Kidney capillary endothelial cell (primary cell): ENCODE results near the gene CALD1.

Experiments
- DNase-seq: peaks from one replicate; pipeline ENCODE4 v3.0.0-alpha.2; 2018; ENCODE audit warnings: low spot score

Gene CALD1, protein sequence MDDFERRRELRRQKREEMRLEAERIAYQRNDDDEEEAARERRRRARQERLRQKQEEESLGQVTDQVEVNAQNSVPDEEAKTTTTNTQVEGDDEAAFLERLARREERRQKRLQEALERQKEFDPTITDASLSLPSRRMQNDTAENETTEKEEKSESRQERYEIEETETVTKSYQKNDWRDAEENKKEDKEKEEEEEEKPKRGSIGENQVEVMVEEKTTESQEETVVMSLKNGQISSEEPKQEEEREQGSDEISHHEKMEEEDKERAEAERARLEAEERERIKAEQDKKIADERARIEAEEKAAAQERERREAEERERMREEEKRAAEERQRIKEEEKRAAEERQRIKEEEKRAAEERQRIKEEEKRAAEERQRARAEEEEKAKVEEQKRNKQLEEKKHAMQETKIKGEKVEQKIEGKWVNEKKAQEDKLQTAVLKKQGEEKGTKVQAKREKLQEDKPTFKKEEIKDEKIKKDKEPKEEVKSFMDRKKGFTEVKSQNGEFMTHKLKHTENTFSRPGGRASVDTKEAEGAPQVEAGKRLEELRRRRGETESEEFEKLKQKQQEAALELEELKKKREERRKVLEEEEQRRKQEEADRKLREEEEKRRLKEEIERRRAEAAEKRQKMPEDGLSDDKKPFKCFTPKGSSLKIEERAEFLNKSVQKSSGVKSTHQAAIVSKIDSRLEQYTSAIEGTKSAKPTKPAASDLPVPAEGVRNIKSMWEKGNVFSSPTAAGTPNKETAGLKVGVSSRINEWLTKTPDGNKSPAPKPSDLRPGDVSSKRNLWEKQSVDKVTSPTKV

DNA sequence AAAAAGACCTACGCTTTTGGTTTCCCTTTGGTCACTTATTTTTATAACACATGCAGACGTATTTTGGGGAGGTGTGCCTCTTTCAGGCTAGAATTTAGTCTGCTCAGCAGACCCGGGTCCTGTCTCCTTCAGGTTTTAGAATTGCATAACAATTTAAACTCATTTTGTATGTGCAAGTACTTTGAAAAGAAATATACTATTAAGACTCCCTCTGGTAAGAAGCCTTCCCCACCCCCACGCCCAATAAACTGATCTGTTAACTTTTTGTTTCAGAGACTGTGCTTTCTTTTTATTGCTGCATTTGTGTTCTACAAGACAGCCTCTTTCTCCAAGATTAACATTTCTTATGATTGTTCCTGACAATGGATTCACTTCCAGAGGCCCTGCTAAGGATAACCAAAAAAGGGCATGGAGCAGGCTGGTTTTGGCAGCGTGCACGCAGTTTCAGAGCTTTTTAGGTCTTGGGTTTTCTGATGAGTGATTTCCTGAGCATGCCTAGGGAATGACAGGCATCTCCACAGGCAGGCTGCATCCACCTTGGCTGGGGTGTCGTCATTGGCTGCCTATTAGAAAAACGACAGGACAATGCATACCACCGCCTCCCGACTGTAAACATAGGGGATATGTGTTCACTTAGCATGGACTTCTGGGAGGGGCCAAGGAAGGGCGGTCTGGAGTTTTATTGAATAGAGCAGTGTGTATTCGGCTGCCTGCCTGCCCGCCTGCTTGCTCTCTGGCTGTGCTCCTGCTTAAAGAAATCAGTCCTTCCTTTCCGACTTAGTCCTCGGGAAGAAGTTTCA is at the start of gene CALD1:
CALD1 (plus strand) TSS at position 694 of the 800 bp plus-strand sequence. CDS start 88,100 bp downstream, outside the sequence.
- DNase-seq: peak; percentile 99

GRCh38 chr7:134729895-134730294 is 49.5 kb upstream of the CALD1 start:
- no peak for DNase-seq

DNA sequence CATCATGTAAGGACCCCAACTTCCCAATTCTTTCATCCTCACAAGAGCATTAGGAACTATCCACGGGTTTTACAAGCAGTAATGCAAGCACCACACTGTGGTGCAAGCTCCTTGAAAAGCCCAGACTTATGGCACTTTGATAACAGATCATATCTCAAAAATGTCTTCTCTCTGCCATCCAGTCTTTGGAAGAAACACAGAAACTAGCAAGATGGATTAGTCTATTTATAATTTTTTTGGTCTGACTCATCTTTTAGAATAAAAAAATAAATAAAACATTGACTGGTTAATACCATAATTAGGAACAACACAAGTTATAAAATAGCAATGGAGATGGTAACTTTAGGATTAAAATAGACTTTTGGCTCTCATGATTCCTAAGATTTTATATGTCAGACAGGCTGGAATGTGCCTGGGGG is 49.0 kb upstream of the CALD1 start:
- no peak for DNase-seq

DNA sequence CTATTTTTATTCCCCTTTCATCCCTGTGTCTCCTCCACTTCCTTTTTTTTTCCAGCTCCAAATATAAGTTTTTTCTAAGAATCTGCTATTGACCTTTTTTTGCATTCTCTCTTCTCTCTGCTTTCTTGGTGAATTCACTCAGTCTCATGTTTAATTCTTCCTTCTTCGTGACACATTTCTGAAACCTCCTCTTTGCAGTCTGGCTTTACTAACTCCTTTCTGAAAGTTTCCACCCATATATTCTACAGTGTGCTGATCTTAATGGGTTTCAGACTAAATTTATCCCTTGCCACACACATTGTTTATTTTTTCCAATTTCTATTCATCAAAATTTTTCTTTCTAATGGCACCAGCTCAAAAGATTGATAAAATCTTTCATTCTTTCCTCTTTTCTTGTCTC is 47.8 kb upstream of the CALD1 start:
- no peak for DNase-seq

DNA sequence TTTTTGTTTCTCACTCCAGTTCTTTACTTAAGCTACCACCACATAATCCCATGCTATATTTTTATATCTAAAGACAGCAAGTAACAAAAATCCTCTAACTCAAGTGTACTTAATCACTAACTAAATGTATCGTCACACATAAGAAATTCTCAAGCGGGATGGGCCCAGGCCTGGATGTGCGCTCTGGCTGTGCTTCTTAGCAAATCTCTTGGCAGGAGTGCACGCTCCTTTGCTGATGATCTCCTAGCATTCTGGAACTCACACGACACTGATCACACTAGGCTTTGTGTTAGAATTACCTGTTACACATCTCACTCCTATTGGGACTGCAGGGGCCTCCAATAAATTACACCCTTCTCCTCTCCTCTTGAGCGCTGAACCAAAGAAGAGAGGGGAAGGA is 46.7 kb upstream of the CALD1 start:
- no peak for DNase-seq

GRCh38 chr7:134736381-134736780 is 43.1 kb upstream of the CALD1 start:
- no peak for DNase-seq

DNA sequence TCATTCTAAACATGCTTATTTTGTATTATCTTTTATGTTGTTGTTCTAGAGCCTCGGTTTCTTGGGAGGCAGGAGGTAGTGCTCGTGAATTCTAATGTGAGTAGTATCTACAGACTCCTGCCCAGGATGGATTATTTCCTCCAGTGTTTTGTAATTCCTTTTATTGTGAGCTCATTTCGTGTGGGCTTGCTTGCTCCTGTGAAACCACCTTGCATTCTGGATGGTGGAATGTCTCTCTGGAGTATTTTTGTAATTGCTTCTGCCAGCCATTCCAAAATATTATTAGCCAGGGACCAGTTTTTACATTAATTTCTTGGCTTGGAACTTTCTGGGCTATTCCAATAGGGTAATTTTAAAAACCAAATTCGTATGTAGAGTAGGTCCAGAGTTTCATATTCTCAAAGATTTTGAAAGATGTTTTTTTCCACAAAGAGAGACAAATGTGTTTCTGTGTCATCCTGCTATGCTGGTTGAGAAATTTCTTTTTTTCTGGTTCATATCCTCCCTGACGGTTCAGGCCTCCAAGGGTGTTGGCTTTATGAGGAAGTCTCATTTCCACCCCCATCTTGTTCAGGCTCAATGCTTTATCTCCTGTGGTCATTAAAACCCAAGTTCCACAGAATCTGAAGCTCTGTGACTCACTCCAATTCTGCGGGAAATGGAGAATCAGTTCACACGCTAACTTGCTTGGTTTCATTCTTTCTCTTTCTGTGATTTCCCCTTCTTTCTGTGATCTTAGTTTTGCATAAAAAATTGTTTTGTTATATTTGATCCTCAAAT is 41.7 kb upstream of the CALD1 start:
- no peak for DNase-seq

- DNase-seq: no peak
These were observed 40.1 kb upstream of the CALD1 start for GRCh38 chr7:134739362-134739761.

GRCh38 chr7:134740376-134740775 is 39.1 kb upstream of the CALD1 start:
- DNase-seq: no peak

GRCh38 chr7:134741907-134742635 is 37.4 kb upstream of the CALD1 start:
- DNase-seq: peak; percentile 52

GRCh38 chr7:134742688-134743350 is 36.6 kb upstream of the CALD1 start:
- no peak for DNase-seq

DNA sequence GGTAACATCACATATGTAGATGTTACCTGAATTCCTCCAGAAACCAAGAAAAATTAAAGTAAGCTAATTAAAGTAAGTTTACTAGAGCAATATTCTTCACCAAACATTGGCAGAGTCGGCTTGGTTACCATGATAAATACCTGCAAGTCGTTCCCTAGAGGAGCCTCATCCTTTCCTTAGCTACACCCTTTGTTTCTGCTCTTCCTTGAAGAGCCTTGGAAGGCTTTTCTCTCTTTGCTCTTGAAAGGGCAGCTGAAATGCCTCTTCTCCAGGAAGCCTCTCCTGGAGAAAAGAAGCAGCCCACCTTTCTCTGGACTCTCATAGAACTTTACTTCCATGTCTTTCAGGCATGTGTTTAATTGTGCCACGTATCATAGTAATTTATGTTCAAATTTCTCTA is 34.9 kb upstream of the CALD1 start:
- no peak for DNase-seq

DNA sequence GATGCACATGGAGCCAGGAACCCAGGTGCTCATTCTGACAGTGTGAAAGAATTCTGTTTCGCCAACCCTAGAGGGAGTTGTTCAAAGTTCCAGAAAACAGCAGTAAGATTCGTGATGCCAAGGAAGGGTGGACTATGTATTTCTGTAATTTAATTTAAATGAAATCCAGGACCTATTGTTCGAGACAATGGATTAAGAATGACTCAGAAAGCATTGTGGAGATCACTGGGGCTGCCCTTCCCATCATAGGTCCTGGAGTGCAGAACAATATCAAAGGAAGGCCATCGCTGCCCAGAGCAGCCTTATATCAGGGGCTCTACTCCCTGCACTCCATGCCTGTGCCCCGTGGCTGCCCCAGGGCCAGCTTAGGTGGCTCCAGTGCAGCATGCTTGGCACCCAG is 32.1 kb upstream of the CALD1 start:
- DNase-seq: peak; percentile 57

- peak; percentile 34 for DNase-seq
These were observed 29.1 kb upstream of the CALD1 start for GRCh38 chr7:134750083-134751062.

GRCh38 chr7:134752006-134752760 is 27.3 kb upstream of the CALD1 start:
- peak; percentile 44 for DNase-seq

- peak; percentile 30 for DNase-seq
These were observed 23.9 kb upstream of the CALD1 start for GRCh38 chr7:134755422-134756022.

- DNase-seq: no peak
These were observed 21.5 kb upstream of the CALD1 start for GRCh38 chr7:134757938-134758337.

GRCh38 chr7:134758981-134759380 is 20.5 kb upstream of the CALD1 start:
- no peak for DNase-seq
